HEK293 (cell line): ENCODE measurements around the gene TMF1.

Experiments used
- CTCF ChIA-PET: fragments of 350-600 bp; formaldehyde crosslinking; extraction: SDS; loops from one replicate; lab custom pipeline; 2021; ENCODE audit warnings: antibody characterized with exemption; lab: Yijun Ruan, JAX
- POLR2A ChIA-PET: fragments of 300-600 bp; formaldehyde crosslinking; extraction: SDS; loops from one replicate; lab custom pipeline; 2020; ENCODE audit warnings: antibody characterized with exemption, inconsistent platforms; lab: Yijun Ruan, JAX
- H3K27ac ChIP-seq: fragments of 200-500 bp; sonication (Bioruptor generic); 2 replicates; pipeline ENCODE4 v1.5.1; 2014; ENCODE audit warnings: low read depth, low read length, control low read depth, inconsistent platforms; ENCODE audit errors: extremely low read depth
- H3K36me3 ChIP-seq, 2 experiments: fragments of 200-500 bp in 1 of 2; sonication (Bioruptor generic) in 1 of 2; 1 replicate in 1 of 2; 2 replicates in 1 of 2; pipeline ENCODE4 v1.5.1; 2014 to 2017; ENCODE audit warnings: inconsistent platforms in 2 of 2, low read length in 2 of 2; ENCODE audit not compliant: control insufficient read depth in 2 of 2, insufficient read depth in 1 of 2
- H3K4me1 ChIP-seq: fragments of 200-500 bp; sonication (Bioruptor generic); 2 replicates; pipeline ENCODE4 v1.5.1; 2014; ENCODE audit warnings: mild to moderate bottlenecking, low read length, inconsistent platforms; ENCODE audit not compliant: control insufficient read depth, insufficient read depth
- H3K4me3 ChIP-seq: 2 replicates; pipeline ENCODE4 v1.5.1; 2011; ENCODE audit warnings: low read depth, mild to moderate bottlenecking, control low read depth, low read length, moderate library complexity
- H3K9me3 ChIP-seq: fragments of 200-500 bp; sonication (Bioruptor generic); 2 replicates; pipeline ENCODE4 v1.5.1; 2014; ENCODE audit warnings: low read depth, low read length, inconsistent platforms; ENCODE audit not compliant: control insufficient read depth, insufficient read depth
- OSR2 ChIP-seq: fragments of 450-650 bp; formaldehyde crosslinking; IDR thresholded peaks from 2 replicates; pipeline ENCODE4 v1.5.1; 2016; ENCODE audit warnings: missing biosample characterization, missing genetic modification characterization
- YY1 ChIP-seq: fragments of 450-650 bp; formaldehyde crosslinking; IDR thresholded peaks from 2 replicates; pipeline ENCODE4 v1.5.1; 2018; ENCODE audit warnings: missing biosample characterization, missing genetic modification characterization
- ZNF155 ChIP-seq: fragments of 450-650 bp; formaldehyde crosslinking; IDR thresholded peaks from 2 replicates; pipeline ENCODE4 v1.5.1; 2016; ENCODE audit warnings: missing biosample characterization, missing genetic modification characterization
- ZNF23 ChIP-seq: fragments of 450-650 bp; formaldehyde crosslinking; IDR thresholded peaks from 2 replicates; pipeline ENCODE4 v1.5.1; 2016; ENCODE audit warnings: missing biosample characterization, missing genetic modification characterization, borderline replicate concordance
- ZNF37A ChIP-seq: fragments of 450-650 bp; IDR thresholded peaks from 2 replicates; pipeline ENCODE4 v1.5.1; 2018; ENCODE audit warnings: missing biosample characterization, missing genetic modification characterization
- ZNF544 ChIP-seq: fragments of 450-650 bp; formaldehyde crosslinking; IDR thresholded peaks from 2 replicates; pipeline ENCODE4 v1.5.0; 2017; ENCODE audit warnings: missing biosample characterization, missing genetic modification characterization
- ZNF549 ChIP-seq: fragments of 450-650 bp; IDR thresholded peaks from 2 replicates; pipeline ENCODE4 v1.5.1; 2018; ENCODE audit warnings: missing biosample characterization, missing genetic modification characterization, mild to moderate bottlenecking, inconsistent platforms, moderate library complexity
- TF ChIP-seq, protein P1 (sequence below): fragments of 450-650 bp; formaldehyde crosslinking; IDR thresholded peaks from 2 replicates; pipeline ENCODE4 v1.5.0; 2017; ENCODE audit warnings: missing biosample characterization, missing genetic modification characterization, borderline replicate concordance
- TF ChIP-seq, protein P2 (sequence below): fragments of 450-650 bp; formaldehyde crosslinking; IDR thresholded peaks from 2 replicates; pipeline ENCODE4 v1.5.1; 2016; ENCODE audit warnings: missing biosample characterization, missing genetic modification characterization
- TF ChIP-seq, protein P3 (sequence below): fragments of 450-650 bp; formaldehyde crosslinking; IDR thresholded peaks from 2 replicates; pipeline ENCODE4 v1.5.1; 2016; ENCODE audit warnings: missing biosample characterization, missing genetic modification characterization
- TF ChIP-seq, protein P4 (sequence below): fragments of 450-650 bp; formaldehyde crosslinking; IDR thresholded peaks from 2 replicates; pipeline ENCODE4 v1.5.1; 2016; ENCODE audit warnings: missing biosample characterization, missing genetic modification characterization
- TF ChIP-seq, protein P5 (sequence below): fragments of 450-650 bp; IDR thresholded peaks from 2 replicates; pipeline ENCODE4 v1.5.1; 2018; ENCODE audit warnings: missing biosample characterization, mild to moderate bottlenecking, missing genetic modification characterization
- TF ChIP-seq, protein P6 (sequence below): fragments of 450-650 bp; formaldehyde crosslinking; IDR thresholded peaks from 2 replicates; pipeline ENCODE4 v1.5.1; 2016; ENCODE audit warnings: missing biosample characterization, missing genetic modification characterization
- TF ChIP-seq, protein P7 (sequence below): fragments of 450-650 bp; formaldehyde crosslinking; IDR thresholded peaks from 2 replicates; pipeline ENCODE4 v1.5.1; 2016; ENCODE audit warnings: missing biosample characterization, missing genetic modification characterization

The TMF1 gene

DNA sequence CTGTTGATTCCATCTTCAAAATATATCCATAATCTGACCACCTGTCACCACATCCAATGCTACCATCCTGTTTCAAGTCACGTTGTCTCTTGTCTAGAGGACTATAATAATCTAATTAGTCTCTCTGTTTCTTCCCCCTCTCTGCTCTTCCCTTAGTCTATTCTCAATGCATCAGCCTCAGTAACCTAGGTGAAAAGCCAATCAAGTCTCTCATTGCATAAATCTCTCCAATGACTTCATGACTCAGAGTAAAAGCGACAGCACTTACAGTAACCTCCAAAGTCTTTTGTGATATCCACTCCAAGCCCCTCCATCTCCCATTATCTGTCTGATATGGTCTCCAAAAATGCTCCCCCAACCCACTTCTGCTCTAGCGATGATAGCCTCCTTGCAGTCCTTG is 20.8 kb upstream of the TMF1 start (continued):
- TF ChIP-seq, protein P1, sequence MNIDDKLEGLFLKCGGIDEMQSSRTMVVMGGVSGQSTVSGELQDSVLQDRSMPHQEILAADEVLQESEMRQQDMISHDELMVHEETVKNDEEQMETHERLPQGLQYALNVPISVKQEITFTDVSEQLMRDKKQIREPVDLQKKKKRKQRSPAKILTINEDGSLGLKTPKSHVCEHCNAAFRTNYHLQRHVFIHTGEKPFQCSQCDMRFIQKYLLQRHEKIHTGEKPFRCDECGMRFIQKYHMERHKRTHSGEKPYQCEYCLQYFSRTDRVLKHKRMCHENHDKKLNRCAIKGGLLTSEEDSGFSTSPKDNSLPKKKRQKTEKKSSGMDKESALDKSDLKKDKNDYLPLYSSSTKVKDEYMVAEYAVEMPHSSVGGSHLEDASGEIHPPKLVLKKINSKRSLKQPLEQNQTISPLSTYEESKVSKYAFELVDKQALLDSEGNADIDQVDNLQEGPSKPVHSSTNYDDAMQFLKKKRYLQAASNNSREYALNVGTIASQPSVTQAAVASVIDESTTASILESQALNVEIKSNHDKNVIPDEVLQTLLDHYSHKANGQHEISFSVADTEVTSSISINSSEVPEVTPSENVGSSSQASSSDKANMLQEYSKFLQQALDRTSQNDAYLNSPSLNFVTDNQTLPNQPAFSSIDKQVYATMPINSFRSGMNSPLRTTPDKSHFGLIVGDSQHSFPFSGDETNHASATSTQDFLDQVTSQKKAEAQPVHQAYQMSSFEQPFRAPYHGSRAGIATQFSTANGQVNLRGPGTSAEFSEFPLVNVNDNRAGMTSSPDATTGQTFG, result no peak
- TF ChIP-seq, protein P2, sequence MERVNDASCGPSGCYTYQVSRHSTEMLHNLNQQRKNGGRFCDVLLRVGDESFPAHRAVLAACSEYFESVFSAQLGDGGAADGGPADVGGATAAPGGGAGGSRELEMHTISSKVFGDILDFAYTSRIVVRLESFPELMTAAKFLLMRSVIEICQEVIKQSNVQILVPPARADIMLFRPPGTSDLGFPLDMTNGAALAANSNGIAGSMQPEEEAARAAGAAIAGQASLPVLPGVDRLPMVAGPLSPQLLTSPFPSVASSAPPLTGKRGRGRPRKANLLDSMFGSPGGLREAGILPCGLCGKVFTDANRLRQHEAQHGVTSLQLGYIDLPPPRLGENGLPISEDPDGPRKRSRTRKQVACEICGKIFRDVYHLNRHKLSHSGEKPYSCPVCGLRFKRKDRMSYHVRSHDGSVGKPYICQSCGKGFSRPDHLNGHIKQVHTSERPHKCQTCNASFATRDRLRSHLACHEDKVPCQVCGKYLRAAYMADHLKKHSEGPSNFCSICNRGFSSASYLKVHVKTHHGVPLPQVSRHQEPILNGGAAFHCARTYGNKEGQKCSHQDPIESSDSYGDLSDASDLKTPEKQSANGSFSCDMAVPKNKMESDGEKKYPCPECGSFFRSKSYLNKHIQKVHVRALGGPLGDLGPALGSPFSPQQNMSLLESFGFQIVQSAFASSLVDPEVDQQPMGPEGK (tag by site-specific recombination), result no peak
- TF ChIP-seq, all 188 proteins: peak for 0

DNA sequence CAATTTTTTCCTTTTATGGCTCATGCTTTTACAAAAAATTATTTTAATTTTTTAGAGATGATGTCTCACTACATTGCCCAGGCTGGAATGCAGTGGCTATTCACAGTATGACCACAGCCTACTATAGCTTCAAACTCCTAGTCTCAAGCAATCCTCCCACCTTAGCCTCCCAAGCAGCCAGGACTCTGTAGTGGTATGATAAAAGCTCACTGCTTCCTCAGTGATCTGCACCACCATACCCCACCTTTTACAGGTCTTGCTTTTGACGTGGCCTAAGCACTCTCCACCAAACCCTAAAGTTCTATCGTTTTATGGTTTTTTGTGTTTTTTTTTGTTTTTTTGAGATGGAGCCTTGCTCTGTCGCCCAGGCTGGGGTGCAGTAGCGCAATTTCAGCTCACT is 14.0 kb upstream of the TMF1 start:
- ChIA-PET POLR2A (interaction anchor here (0.6 kb wide), 1 partner anchor 9 kb away, joined by 3 read pairs; no protein-coding TSS in a partner anchor), CTCF (no interaction called here)
- Histone ChIP-seq H3K9me3 (no peaks in the 10 kb centered on the region), H3K27ac (no peak overlapping the region), H3K4me3 (no peak overlapping the region), H3K36me3 (peaks cover 12 to 46% of the 10 kb centered on the region in 2 experiments), H3K4me1 (no peaks in the 10 kb centered on the region)
- TF ChIP-seq YY1 (tag by site-specific recombination), result no peak
- TF ChIP-seq ZNF23 (tag by site-specific recombination), result no peak
- TF ChIP-seq, protein P3, sequence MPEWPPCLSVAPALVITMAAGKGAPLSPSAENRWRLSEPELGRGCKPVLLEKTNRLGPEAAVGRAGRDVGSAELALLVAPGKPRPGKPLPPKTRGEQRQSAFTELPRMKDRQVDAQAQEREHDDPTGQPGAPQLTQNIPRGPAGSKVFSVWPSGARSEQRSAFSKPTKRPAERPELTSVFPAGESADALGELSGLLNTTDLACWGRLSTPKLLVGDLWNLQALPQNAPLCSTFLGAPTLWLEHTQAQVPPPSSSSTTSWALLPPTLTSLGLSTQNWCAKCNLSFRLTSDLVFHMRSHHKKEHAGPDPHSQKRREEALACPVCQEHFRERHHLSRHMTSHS, result no peak
- no peak for TF ChIP-seq OSR2
- TF ChIP-seq ZNF544 (tag by site-specific recombination), result no peak
- TF ChIP-seq ZNF155, result no peak
- TF ChIP-seq ZNF549, result no peak
- TF ChIP-seq, protein P4, sequence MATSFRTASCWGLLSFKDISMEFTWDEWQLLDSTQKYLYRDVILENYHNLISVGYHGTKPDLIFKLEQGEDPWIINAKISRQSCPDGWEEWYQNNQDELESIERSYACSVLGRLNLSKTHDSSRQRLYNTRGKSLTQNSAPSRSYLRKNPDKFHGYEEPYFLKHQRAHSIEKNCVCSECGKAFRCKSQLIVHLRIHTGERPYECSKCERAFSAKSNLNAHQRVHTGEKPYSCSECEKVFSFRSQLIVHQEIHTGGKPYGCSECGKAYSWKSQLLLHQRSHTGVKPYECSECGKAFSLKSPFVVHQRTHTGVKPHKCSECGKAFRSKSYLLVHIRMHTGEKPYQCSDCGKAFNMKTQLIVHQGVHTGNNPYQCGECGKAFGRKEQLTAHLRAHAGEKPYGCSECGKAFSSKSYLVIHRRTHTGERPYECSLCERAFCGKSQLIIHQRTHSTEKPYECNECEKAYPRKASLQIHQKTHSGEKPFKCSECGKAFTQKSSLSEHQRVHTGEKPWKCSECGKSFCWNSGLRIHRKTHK (tag by site-specific recombination), result no peak
- TF ChIP-seq, protein P5, sequence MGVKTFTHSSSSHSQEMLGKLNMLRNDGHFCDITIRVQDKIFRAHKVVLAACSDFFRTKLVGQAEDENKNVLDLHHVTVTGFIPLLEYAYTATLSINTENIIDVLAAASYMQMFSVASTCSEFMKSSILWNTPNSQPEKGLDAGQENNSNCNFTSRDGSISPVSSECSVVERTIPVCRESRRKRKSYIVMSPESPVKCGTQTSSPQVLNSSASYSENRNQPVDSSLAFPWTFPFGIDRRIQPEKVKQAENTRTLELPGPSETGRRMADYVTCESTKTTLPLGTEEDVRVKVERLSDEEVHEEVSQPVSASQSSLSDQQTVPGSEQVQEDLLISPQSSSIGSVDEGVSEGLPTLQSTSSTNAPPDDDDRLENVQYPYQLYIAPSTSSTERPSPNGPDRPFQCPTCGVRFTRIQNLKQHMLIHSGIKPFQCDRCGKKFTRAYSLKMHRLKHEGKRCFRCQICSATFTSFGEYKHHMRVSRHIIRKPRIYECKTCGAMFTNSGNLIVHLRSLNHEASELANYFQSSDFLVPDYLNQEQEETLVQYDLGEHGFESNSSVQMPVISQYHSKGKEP (tag by site-specific recombination), result no peak

DNA sequence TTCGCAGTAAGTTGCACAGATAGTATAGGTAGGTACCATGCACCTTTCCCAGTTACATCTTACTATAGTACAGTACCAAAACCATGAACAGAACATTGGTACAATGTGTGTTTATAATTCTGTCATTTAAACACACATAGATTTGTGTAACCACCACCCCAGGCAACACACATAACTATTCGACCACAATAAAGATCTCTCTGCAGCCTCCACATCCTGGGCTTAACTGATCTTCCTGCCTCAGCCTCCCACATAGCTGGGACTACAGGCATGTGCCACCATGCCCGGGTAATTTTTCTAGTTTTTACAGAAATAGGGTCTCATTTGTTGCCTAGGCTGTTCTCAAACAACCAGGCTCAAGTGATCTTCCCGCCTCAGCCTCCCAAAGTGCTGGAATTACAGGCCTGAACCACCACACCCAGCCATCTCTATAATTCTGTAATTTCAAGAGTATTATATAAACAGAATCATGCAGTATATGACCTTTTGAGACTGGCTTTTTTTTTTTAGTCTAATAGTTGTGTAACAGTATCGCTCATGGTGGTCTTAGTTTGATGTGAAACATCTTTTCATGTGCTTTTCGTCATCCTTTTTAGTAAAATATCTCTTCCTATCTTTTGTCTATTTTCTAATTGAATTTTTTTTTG is 13.3 kb upstream of the TMF1 start:
- no peaks in the 10 kb centered on the region for H3K4me1 ChIP-seq
- ChIA-PET CTCF (no interaction called here), POLR2A (no interaction called here)
- H3K36me3 ChIP-seq, result peaks cover 17 to 46% of the 10 kb centered on the region in 2 experiments
- H3K27ac ChIP-seq, result no peak overlapping the region
- H3K9me3 ChIP-seq, result no peaks in the 10 kb centered on the region
- TF ChIP-seq ZNF37A (tag by site-specific recombination) (no peak), OSR2 (no peak)
- TF ChIP-seq, protein P6, sequence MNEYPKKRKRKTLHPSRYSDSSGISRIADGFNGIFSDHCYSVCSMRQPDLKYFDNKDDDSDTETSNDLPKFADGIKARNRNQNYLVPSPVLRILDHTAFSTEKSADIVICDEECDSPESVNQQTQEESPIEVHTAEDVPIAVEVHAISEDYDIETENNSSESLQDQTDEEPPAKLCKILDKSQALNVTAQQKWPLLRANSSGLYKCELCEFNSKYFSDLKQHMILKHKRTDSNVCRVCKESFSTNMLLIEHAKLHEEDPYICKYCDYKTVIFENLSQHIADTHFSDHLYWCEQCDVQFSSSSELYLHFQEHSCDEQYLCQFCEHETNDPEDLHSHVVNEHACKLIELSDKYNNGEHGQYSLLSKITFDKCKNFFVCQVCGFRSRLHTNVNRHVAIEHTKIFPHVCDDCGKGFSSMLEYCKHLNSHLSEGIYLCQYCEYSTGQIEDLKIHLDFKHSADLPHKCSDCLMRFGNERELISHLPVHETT (tag by site-specific recombination), result no peak
- TF ChIP-seq, protein P7, sequence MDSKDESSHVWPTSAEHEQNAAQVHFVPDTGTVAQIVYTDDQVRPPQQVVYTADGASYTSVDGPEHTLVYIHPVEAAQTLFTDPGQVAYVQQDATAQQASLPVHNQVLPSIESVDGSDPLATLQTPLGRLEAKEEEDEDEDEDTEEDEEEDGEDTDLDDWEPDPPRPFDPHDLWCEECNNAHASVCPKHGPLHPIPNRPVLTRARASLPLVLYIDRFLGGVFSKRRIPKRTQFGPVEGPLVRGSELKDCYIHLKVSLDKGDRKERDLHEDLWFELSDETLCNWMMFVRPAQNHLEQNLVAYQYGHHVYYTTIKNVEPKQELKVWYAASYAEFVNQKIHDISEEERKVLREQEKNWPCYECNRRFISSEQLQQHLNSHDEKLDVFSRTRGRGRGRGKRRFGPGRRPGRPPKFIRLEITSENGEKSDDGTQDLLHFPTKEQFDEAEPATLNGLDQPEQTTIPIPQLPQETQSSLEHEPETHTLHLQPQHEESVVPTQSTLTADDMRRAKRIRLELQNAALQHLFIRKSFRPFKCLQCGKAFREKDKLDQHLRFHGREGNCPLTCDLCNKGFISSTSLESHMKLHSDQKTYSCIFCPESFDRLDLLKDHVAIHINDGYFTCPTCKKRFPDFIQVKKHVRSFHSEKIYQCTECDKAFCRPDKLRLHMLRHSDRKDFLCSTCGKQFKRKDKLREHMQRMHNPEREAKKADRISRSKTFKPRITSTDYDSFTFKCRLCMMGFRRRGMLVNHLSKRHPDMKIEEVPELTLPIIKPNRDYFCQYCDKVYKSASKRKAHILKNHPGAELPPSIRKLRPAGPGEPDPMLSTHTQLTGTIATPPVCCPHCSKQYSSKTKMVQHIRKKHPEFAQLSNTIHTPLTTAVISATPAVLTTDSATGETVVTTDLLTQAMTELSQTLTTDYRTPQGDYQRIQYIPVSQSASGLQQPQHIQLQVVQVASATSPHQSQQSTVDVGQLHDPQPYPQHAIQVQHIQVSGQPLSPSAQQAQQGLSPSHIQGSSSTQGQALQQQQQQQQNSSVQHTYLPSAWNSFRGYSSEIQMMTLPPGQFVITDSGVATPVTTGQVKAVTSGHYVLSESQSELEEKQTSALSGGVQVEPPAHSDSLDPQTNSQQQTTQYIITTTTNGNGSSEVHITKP (tag by site-specific recombination), result no peak
- H3K4me3 ChIP-seq, result no peak overlapping the region
